IPS-NIHi11 (cell line): ENCODE measurements around the gene PPP3CB.

Experiments
- DNase-seq: peaks from one replicate; pipeline ENCODE4 v3.0.0; 2012; ENCODE audit warnings: mixed read lengths, low spot score

Gene PPP3CB

GRCh38 chr10:73480158-73480557 lies 15.7 kb downstream of the PPP3CB start:
- DNase-seq, result no peak

GRCh38 chr10:73478636-73479035 lies 17.2 kb downstream of the PPP3CB start:
- DNase-seq, result no peak

DNA sequence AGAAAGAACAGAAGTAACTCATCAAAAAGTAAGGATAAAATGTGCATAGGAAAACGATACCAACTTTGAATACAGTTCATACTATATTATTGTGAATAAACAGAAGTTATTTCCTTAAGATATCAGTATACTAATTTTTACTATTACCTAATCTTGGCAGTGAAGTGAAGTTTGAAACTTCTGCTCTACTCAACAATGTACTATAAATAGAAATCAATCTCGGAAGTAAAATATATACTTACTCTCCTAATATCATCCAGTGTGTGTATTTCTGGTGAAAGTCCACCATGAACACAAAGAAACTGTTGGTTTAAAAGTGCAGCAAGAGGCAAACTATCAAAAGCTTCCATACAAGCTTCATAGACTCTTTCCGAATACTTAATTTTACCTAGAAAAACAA lies 24.6 kb downstream of the PPP3CB start:
- DNase-seq, result no peak

DNA sequence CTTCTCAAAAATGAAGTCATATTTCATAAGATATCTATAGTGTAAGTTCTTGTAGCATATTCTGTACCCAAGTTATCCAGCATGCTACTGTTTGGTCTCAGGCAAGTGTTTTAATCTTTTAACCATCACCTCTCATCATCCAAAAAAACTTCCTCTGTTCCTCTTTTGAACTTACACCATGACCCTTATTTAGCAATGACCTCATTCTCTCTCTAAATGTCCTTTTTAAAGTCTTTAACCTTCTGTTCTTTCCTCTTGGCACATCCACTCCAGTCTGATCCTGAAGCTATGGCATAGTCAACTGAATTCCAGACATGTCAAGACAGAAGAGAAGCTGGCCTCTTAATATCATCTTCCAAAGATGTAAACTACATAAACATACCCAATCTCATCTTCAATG lies 26.2 kb downstream of the PPP3CB start:
- DNase-seq, result no peak

GRCh38 chr10:73467206-73467605 lies 28.6 kb downstream of the PPP3CB start:
- DNase-seq, result no peak

DNA sequence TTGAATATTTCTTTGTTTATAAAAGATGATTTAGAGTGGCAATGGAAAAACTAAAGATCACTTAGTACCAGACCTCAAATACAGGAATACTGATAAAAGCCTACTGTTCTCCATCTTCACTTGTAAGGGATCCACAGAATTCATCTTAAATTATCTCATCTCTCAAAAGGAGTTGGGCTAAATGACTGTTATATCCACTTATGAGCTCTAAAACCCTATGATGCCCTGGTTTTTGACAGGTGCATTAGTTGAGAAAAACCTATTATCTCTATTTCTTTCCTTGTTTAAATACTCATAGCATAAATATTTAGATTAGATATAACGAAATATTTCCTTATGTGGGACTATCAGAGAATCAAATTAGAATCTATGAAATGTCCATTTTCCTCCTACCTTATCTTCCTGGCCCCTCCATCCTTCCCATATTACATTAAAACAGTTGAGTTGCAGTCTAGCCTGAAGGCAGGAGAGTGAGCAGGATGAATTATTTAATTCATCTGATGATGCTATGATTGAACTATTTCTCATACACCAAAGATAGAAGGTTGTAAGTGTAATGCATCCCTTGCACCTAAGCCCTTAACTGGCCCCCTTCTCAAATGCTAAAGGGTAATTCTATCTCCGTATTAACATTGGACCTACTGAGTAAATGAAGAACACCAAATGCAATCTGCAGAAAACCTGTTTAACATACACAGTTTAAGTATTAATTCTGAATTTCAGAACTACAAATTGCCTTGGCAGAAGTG lies 29.7 kb downstream of the PPP3CB start:
- no peak for DNase-seq

- no peak for DNase-seq
Observed at GRCh38 chr10:73460897-73461296, 34.9 kb downstream of the PPP3CB start.

GRCh38 chr10:73459683-73460314 lies 36.0 kb downstream of the PPP3CB start:
- no peak for DNase-seq

- no peak for DNase-seq
Observed at GRCh38 chr10:73456187-73456890, 39.5 kb downstream of the PPP3CB start.

DNA sequence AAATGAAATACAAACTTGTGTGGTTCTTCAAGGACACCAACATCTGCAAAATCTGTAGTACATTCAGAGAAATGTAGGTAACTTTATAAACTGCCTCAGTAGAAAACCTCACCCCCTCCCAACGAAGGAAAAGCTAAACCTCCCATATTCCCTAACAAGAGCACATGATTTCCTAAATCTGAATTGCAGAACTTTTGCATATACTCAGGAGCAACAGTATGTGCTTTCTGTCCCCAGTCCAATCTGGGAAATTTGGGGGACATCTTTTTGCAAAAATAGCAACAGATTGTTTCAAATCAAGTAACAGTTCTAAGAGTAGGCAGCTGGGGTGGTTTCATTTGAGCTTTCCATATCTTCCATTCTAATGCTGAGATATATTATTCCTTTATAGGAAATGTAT lies 46.7 kb downstream of the PPP3CB start:
- no peak for DNase-seq

DNA sequence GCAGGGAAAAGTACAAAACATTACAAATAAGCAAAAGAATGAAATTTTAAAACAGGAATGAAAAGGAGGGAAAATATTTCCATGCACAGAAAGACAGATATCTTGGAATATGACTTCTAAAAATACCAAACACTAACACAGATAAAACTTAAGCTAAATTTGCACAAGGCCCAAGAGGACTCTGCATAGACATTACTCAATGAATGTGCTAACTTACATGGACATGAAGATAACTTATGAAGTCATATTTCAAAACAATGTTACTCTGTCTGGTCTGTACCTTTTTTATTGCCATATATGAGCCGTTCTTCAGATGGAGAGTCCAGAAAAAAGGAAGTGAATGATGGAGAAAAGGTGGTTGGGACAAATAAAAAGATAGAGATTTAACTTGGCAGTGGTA lies 47.4 kb downstream of the PPP3CB start:
- no peak for DNase-seq

- no peak for DNase-seq
Observed at GRCh38 chr10:73446926-73447325, 48.9 kb downstream of the PPP3CB start.

- DNase-seq, result no peak
Observed at GRCh38 chr10:73444457-73444856, 51.4 kb downstream of the PPP3CB start.

- DNase-seq, result no peak
Observed at GRCh38 chr10:73439605-73440312, 56.1 kb downstream of the PPP3CB start.

DNA sequence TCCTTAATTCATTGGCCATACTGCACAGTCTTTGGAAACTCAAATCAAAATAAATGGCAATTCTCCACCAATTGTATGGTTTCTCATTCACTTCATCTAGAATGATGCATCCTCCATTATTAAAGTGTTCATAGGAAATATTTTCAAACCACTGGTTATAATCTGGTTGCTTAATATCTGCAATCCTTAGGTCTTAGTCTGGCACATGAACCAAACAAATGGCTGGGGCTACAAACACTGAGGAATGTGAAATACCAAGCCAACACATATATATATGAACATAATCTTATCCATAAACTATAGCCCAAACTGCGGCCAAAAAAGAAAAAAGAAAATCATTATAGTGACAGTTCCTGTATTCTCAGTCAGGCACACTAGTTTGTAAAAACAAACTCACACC lies 56.8 kb downstream of the PPP3CB start:
- no peak for DNase-seq

GRCh38 chr10:73433538-73433867 lies 62.3 kb downstream of the PPP3CB start, which contains the start of gene MSS51:
TSS of gene MSS51 (minus strand) at chr10:73433561. CDS start at chr10:73428284, 5,277 bp downstream.
- DNase-seq, result no peak

DNA sequence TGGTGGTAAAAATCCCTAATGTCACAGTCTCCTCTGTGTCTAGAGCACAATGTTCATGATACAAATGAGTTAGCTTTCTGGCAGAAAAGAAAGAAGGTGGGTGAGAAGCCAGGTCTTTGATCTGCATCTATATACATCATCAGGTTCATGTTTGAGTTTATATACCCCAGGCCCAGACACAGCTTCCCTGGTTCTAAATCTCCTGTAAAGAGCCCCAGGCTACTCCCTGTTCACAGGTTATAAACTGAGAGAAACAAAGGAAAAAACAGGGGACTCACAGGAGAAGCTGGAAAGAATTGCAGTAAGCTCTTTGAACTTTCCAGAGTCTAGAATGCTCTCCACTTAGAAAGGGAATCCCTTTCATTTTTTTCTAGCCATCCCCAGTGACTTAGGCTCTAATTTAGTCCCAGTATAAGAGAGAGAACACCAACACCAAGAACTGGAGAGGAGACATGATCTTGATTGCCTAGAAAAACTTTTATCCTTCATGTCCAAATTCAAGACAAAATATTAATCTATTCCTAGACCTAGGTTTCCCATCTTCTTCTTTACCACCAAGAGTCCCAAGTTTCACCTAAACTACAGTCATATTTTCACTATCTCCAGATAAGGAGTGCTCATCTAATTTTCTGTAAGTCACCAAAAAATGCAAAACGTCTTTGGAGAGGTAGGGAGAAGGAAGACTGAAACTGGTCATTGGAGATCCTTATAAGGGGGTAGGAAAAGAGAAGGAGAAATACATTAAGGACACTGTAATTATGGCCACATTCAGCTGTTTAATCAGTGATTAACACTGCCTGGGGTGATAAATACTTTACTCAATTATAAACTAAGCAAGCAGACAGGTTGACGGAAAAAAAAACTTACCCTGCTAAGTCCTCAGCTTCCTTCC lies 62.9 kb downstream of the PPP3CB start:
- DNase-seq, result no peak

GRCh38 chr10:73426318-73426717 lies 69.5 kb downstream of the PPP3CB start:
- no peak for DNase-seq

GRCh38 chr10:73424478-73424877 lies 71.3 kb downstream of the PPP3CB start:
- DNase-seq, result no peak

GRCh38 chr10:73423309-73423708 lies 72.5 kb downstream of the PPP3CB start:
- DNase-seq, result no peak

GRCh38 chr10:73416571-73416970 lies 79.3 kb downstream of the PPP3CB start:
- DNase-seq, result no peak
